ENCODE measurements around the gene PLXDC1.
"Not testable (repeated sequence)": the region's sequence is repeated elsewhere in the genome, so short reads cannot be mapped to it uniquely, and the experiment has no call there.

Gene PLXDC1

GRCh38 chr17:39027455-39028035, 123.9 kb downstream of the PLXDC1 start:
- peaks cover 40% of the 10 kb centered on the region for H3K27me3 ChIP-seq (ENCODE audit: insufficient read depth, low read length)
- peaks cover 5% of the 10 kb centered on the region for H3K9me3 ChIP-seq (ENCODE audit: low read length)
- H3K4me3 ChIP-seq (ENCODE audit: low read length): peak overlapping the region; percentile 24
- no peaks in the 10 kb centered on the region for H3K36me3 ChIP-seq (ENCODE audit: insufficient read depth, low read length)
- peaks cover 6% of the 10 kb centered on the region for H3K4me1 ChIP-seq (ENCODE audit: insufficient read depth, low read length)
- no peak overlapping the region for H2AFZ ChIP-seq (ENCODE audit: low read depth, low read length)

- Histone ChIP-seq H3K4me1 (ENCODE audit: insufficient read depth, low read length) (peaks cover 6% of the 10 kb centered on the region), H3K9me3 (ENCODE audit: low read length) (peaks cover 5% of the 10 kb centered on the region), H3K36me3 (ENCODE audit: insufficient read depth, low read length) (no peaks in the 10 kb centered on the region), H2AFZ (ENCODE audit: low read depth, low read length) (no peak overlapping the region), H3K27me3 (ENCODE audit: insufficient read depth, low read length) (peaks cover 40% of the 10 kb centered on the region), H3K4me3 (ENCODE audit: low read length) (peak overlapping the region; percentile 24)
These were observed 124.4 kb downstream of the PLXDC1 start for GRCh38 chr17:39026980-39027451.

- not testable (repeated sequence) for H3K4me1 ChIP-seq (ENCODE audit: insufficient read depth, low read length); H3K36me3 ChIP-seq (ENCODE audit: insufficient read depth, low read length); H3K4me3 ChIP-seq (ENCODE audit: low read length); H3K9me3 ChIP-seq (ENCODE audit: low read length); H2AFZ ChIP-seq (ENCODE audit: low read depth, low read length)
- peaks cover 33% of the 10 kb centered on the region for H3K27me3 ChIP-seq (ENCODE audit: insufficient read depth, low read length)
These were observed 125.1 kb downstream of the PLXDC1 start for GRCh38 chr17:39026346-39026745.

- Histone ChIP-seq H3K4me1 (ENCODE audit: insufficient read depth, low read length) (peaks cover 6% of the 10 kb centered on the region), H3K4me3 (ENCODE audit: low read length) (no peak overlapping the region), H3K9me3 (ENCODE audit: low read length) (no peaks in the 10 kb centered on the region), H3K27me3 (ENCODE audit: insufficient read depth, low read length) (peaks cover 22% of the 10 kb centered on the region), H2AFZ (ENCODE audit: low read depth, low read length) (no peak overlapping the region), H3K36me3 (ENCODE audit: insufficient read depth, low read length) (no peaks in the 10 kb centered on the region)
These were observed 128.5 kb downstream of the PLXDC1 start for GRCh38 chr17:39022924-39023323.

- not testable (repeated sequence) for H3K27me3 ChIP-seq (ENCODE audit: insufficient read depth, low read length); H3K36me3 ChIP-seq (ENCODE audit: insufficient read depth, low read length); H3K4me1 ChIP-seq (ENCODE audit: insufficient read depth, low read length); H3K9me3 ChIP-seq (ENCODE audit: low read length); H2AFZ ChIP-seq (ENCODE audit: low read depth, low read length); H3K4me3 ChIP-seq (ENCODE audit: low read length)
These were observed 131.4 kb downstream of the PLXDC1 start for GRCh38 chr17:39020037-39020436.

- H3K4me1 ChIP-seq (ENCODE audit: insufficient read depth, low read length): no peaks in the 10 kb centered on the region
- no peak overlapping the region for H3K4me3 ChIP-seq (ENCODE audit: low read length)
- no peak overlapping the region for H2AFZ ChIP-seq (ENCODE audit: low read depth, low read length)
- no peaks in the 10 kb centered on the region for H3K36me3 ChIP-seq (ENCODE audit: insufficient read depth, low read length)
- no peaks in the 10 kb centered on the region for H3K27me3 ChIP-seq (ENCODE audit: insufficient read depth, low read length)
- no peaks in the 10 kb centered on the region for H3K9me3 ChIP-seq (ENCODE audit: low read length)
These were observed 132.9 kb downstream of the PLXDC1 start for GRCh38 chr17:39018267-39019134.

- Histone ChIP-seq H3K4me1 (ENCODE audit: insufficient read depth, low read length) (no peaks in the 10 kb centered on the region), H2AFZ (ENCODE audit: low read depth, low read length) (no peak overlapping the region), H3K36me3 (ENCODE audit: insufficient read depth, low read length) (no peaks in the 10 kb centered on the region), H3K27me3 (ENCODE audit: insufficient read depth, low read length) (no peaks in the 10 kb centered on the region), H3K9me3 (ENCODE audit: low read length) (no peaks in the 10 kb centered on the region), H3K4me3 (ENCODE audit: low read length) (no peak overlapping the region)
These were observed 135.0 kb downstream of the PLXDC1 start for GRCh38 chr17:39016193-39017153.

- no peaks in the 10 kb centered on the region for H3K36me3 ChIP-seq (ENCODE audit: insufficient read depth, low read length)
- no peaks in the 10 kb centered on the region for H3K4me1 ChIP-seq (ENCODE audit: insufficient read depth, low read length)
- H3K9me3 ChIP-seq (ENCODE audit: low read length): no peaks in the 10 kb centered on the region
- H2AFZ ChIP-seq (ENCODE audit: low read depth, low read length): no peak overlapping the region
- H3K27me3 ChIP-seq (ENCODE audit: insufficient read depth, low read length): no peaks in the 10 kb centered on the region
- no peak overlapping the region for H3K4me3 ChIP-seq (ENCODE audit: low read length)
These were observed 135.9 kb downstream of the PLXDC1 start for GRCh38 chr17:39015546-39015935.

- H3K27me3 ChIP-seq (ENCODE audit: insufficient read depth, low read length): no peaks in the 10 kb centered on the region
- no peak overlapping the region for H2AFZ ChIP-seq (ENCODE audit: low read depth, low read length)
- no peak overlapping the region for H3K4me3 ChIP-seq (ENCODE audit: low read length)
- no peaks in the 10 kb centered on the region for H3K36me3 ChIP-seq (ENCODE audit: insufficient read depth, low read length)
- H3K4me1 ChIP-seq (ENCODE audit: insufficient read depth, low read length): no peaks in the 10 kb centered on the region
- H3K9me3 ChIP-seq (ENCODE audit: low read length): no peaks in the 10 kb centered on the region
These were observed 136.5 kb downstream of the PLXDC1 start for GRCh38 chr17:39014795-39015545.

- Histone ChIP-seq H3K27me3 (ENCODE audit: insufficient read depth, low read length) (no peaks in the 10 kb centered on the region), H3K36me3 (ENCODE audit: insufficient read depth, low read length) (no peaks in the 10 kb centered on the region), H3K4me3 (ENCODE audit: low read length) (no peak overlapping the region), H3K4me1 (ENCODE audit: insufficient read depth, low read length) (no peaks in the 10 kb centered on the region), H2AFZ (ENCODE audit: low read depth, low read length) (no peak overlapping the region), H3K9me3 (ENCODE audit: low read length) (no peaks in the 10 kb centered on the region)
These were observed 137.2 kb downstream of the PLXDC1 start for GRCh38 chr17:39014044-39014794.

All from neuron (in vitro differentiated cells).